ENCODE data around the gene SLC35E3. TPM values are rescaled to one million over a fixed set of nuclear protein-coding genes. Genes with fewer than 3 reads are reported as not detected.
A peak's percentile ranks its signal among the peaks of the same experiment; 100 is the strongest.

Gene SLC35E3
- total and polyA plus RNA-seq, 7 experiments from 2014 or later: 4.8 to 12.1 (median 9.2) TPM

GRCh38 chr12:68745376-68745903, 536 bp upstream of the SLC35E3 start:
- peak overlapping the region; percentile 92 to 97 (median 96) for H3K27ac Mint-ChIP-seq

GRCh38 chr12:68746572-68747180, 700 bp downstream of the SLC35E3 start:
- ATAC-seq (peak; percentile 15), DNase-seq (peak in 8 of 9 donors; percentile 4 to 49 (median 12))
- no peaks in the 10 kb centered on the region for H3K9me3 ChIP-seq (ENCODE audit: control insufficient read depth in 2 of 3, low read length in 3 of 3)
- Mint-ChIP-seq H3K4me1 (peaks cover 28 to 64% (median 54%) of the 10 kb centered on the region in 7 donors), H3K36me3 (peaks cover 1 to 18% (median 3%) of the 10 kb centered on the region in 5 donors), H3K4me3 (peak overlapping the region; percentile 91 to 99 (median 96)), H3K9me3 (no peaks in the 10 kb centered on the region), H3K27me3 (no peaks in the 10 kb centered on the region), H3K27ac (peak overlapping the region; percentile 92 to 97 (median 96))
- CTCF ChIA-PET: interaction anchor here (0.5 to 2.6 kb wide), 6 partner anchors 24 to 1181 kb away, joined by 3 to 10 read pairs (median 3); partner anchors contain the start of gene MDM2
- intact Hi-C loops (cut with micrococcal nuclease): loop anchor here (1.0 to 10.0 kb wide), 12 partner anchors 46 to 1496 kb away; partner anchors contain the start of genes MDM1 (in 2 of the 2), NUP107 (in 2 of the 2), CAND1 (in 1 of the 2) and CNOT2 (in 1 of the 2)
- H3K27ac ChIP-seq (ENCODE audit: low read depth, low read length): peak overlapping the region; percentile 79
- peaks cover 7 to 16% of the 10 kb centered on the region in 2 donors for H3K4me1 ChIP-seq (ENCODE audit: control insufficient read depth in 2 of 2, insufficient read depth in 2 of 2, low read length in 2 of 2)
- POLR2A ChIA-PET: interaction anchor here (0.6 to 4.1 kb wide), 14 partner anchors 10 to 413 kb away, joined by 3 to 55 read pairs (median 4); partner anchors contain the start of genes MDM2, NUP107 and RAP1B
- H3K4me3 ChIP-seq (ENCODE audit: low read length): peak overlapping the region; percentile 98
- H3K36me3 ChIP-seq (ENCODE audit: control insufficient read depth in 2 of 3, insufficient read depth in 3 of 3, low read length in 3 of 3): no peaks in the 10 kb centered on the region
- no peaks in the 10 kb centered on the region for H3K27me3 ChIP-seq (ENCODE audit: control insufficient read depth in 2 of 2, insufficient read depth in 2 of 2, low read length in 2 of 2)

More at GRCh38 chr12:68745376-68745903, 536 bp upstream of the SLC35E3 start:
- CTCF ChIA-PET: interaction anchor here (0.7 to 2.6 kb wide), 3 partner anchors 25 to 62 kb away, joined by 3 to 10 read pairs (median 3); partner anchors contain the start of gene MDM2
- H3K36me3 ChIP-seq (ENCODE audit: control insufficient read depth in 2 of 3, insufficient read depth in 3 of 3, low read length in 3 of 3): no peaks in the 10 kb centered on the region
- ATAC-seq (peak; percentile 1), DNase-seq (no peak)
- POLR2A ChIA-PET: interaction anchor here (0.5 to 4.1 kb wide), 7 partner anchors 8 to 315 kb away, joined by 3 to 55 read pairs (median 4); partner anchors contain the start of genes MDM2 and RAP1B
- no peaks in the 10 kb centered on the region for H3K27me3 ChIP-seq (ENCODE audit: control insufficient read depth in 2 of 2, insufficient read depth in 2 of 2, low read length in 2 of 2)
- Mint-ChIP-seq H3K4me3 (peak overlapping the region; percentile 91 to 99 (median 96)), H3K27me3 (no peaks in the 10 kb centered on the region), H3K4me1 (peaks cover 25 to 63% (median 54%) of the 10 kb centered on the region in 7 donors), H3K9me3 (no peaks in the 10 kb centered on the region), H3K36me3 (peaks cover 0 to 16% (median 0%) of the 10 kb centered on the region in 5 donors)
- peak overlapping the region; percentile 79 for H3K27ac ChIP-seq (ENCODE audit: low read depth, low read length)
- peaks cover 7 to 16% of the 10 kb centered on the region in 2 donors for H3K4me1 ChIP-seq (ENCODE audit: control insufficient read depth in 2 of 2, insufficient read depth in 2 of 2, low read length in 2 of 2)
- H3K4me3 ChIP-seq (ENCODE audit: low read length): peak overlapping the region; percentile 98
- intact Hi-C loops (cut with micrococcal nuclease): loop anchor here (5.0 to 10.0 kb wide), 4 partner anchors 47 to 1497 kb away; partner anchors contain the start of genes CAND1 (in 1 of the 2) and CNOT2 (in 1 of the 2)
- no peaks in the 10 kb centered on the region for H3K9me3 ChIP-seq (ENCODE audit: control insufficient read depth in 2 of 3, low read length in 3 of 3)

- H3K36me3 Mint-ChIP-seq: peaks cover 5 to 33% (median 21%) of the 10 kb centered on the region in 5 donors
- H3K9me3 Mint-ChIP-seq: no peaks in the 10 kb centered on the region
- ChIA-PET CTCF (no interaction called here), POLR2A (interaction anchor here (1.1 kb wide), 1 partner anchor 58 kb away, joined by 5 read pairs; the partner anchor contains the start of gene MDM2)
- peaks cover 26 to 51% (median 44%) of the 10 kb centered on the region in 7 donors for H3K4me1 Mint-ChIP-seq
- no peak overlapping the region for H3K4me3 Mint-ChIP-seq
- H3K36me3 ChIP-seq (ENCODE audit: control insufficient read depth in 2 of 3, insufficient read depth in 3 of 3, low read length in 3 of 3): peaks cover 0 to 16% (median 0%) of the 10 kb centered on the region in 3 experiments
- H3K4me1 ChIP-seq (ENCODE audit: control insufficient read depth in 2 of 2, insufficient read depth in 2 of 2, low read length in 2 of 2): peaks cover 7 to 16% of the 10 kb centered on the region in 2 donors
- H3K27me3 Mint-ChIP-seq: no peaks in the 10 kb centered on the region
- H3K4me3 ChIP-seq (ENCODE audit: low read length): no peak overlapping the region
- no peaks in the 10 kb centered on the region for H3K9me3 ChIP-seq (ENCODE audit: control insufficient read depth in 2 of 3, low read length in 3 of 3)
- peak overlapping the region in 8 of 9 donors; percentile 1 to 81 (median 20) for H3K27ac Mint-ChIP-seq
- no peak overlapping the region for H3K27ac ChIP-seq (ENCODE audit: low read depth, low read length)
- no peaks in the 10 kb centered on the region for H3K27me3 ChIP-seq (ENCODE audit: control insufficient read depth in 2 of 2, insufficient read depth in 2 of 2, low read length in 2 of 2)
- DNase-seq (no peak), ATAC-seq (no peak)
- intact Hi-C loops (cut with micrococcal nuclease): loop anchor here (5.0 to 10.0 kb wide), 4 partner anchors 43 to 1493 kb away; partner anchors contain the start of genes CAND1 (in 1 of the 2) and CNOT2 (in 1 of the 2)
Observed at GRCh38 chr12:68749443-68749842, 3.5 kb downstream of the SLC35E3 start.

- Histone ChIP-seq H3K4me3 (ENCODE audit: low read length) (no peak overlapping the region), H3K27me3 (ENCODE audit: control insufficient read depth in 2 of 2, insufficient read depth in 2 of 2, low read length in 2 of 2) (no peaks in the 10 kb centered on the region), H3K9me3 (ENCODE audit: control insufficient read depth in 2 of 3, low read length in 3 of 3) (no peaks in the 10 kb centered on the region), H3K36me3 (ENCODE audit: control insufficient read depth in 2 of 3, insufficient read depth in 3 of 3, low read length in 3 of 3) (peaks cover 0 to 20% (median 0%) of the 10 kb centered on the region in 3 experiments), H3K4me1 (ENCODE audit: control insufficient read depth in 2 of 2, insufficient read depth in 2 of 2, low read length in 2 of 2) (peaks cover 7 to 16% of the 10 kb centered on the region in 2 donors), H3K27ac (ENCODE audit: low read depth, low read length) (no peak overlapping the region)
- ChIA-PET CTCF (no interaction called here), POLR2A (interaction anchor here (1.1 kb wide), 1 partner anchor 57 kb away, joined by 5 read pairs; the partner anchor contains the start of gene MDM2)
- intact Hi-C loops (cut with micrococcal nuclease): loop anchor here (5.0 to 10.0 kb wide), 4 partner anchors 42 to 1492 kb away; partner anchors contain the start of genes CAND1 (in 1 of the 2) and CNOT2 (in 1 of the 2)
- Mint-ChIP-seq H3K9me3 (no peaks in the 10 kb centered on the region), H3K27me3 (no peaks in the 10 kb centered on the region), H3K4me1 (peaks cover 26 to 51% (median 44%) of the 10 kb centered on the region in 7 donors), H3K4me3 (peak overlapping the region in 2 of 10 donors; percentile 4 to 11), H3K27ac (peak overlapping the region in 7 of 9 donors; percentile 1 to 81 (median 34)), H3K36me3 (peaks cover 5 to 36% (median 24%) of the 10 kb centered on the region in 5 donors)
- DNase-seq (no peak), ATAC-seq (no peak)
Observed at GRCh38 chr12:68749861-68750260, 3.9 kb downstream of the SLC35E3 start.

- POLR2A ChIA-PET: no interaction called here
- peaks cover 5 to 43% (median 26%) of the 10 kb centered on the region in 5 donors for H3K36me3 Mint-ChIP-seq
- Histone ChIP-seq H3K27me3 (ENCODE audit: control insufficient read depth in 2 of 2, insufficient read depth in 2 of 2, low read length in 2 of 2) (no peaks in the 10 kb centered on the region), H3K36me3 (ENCODE audit: control insufficient read depth in 2 of 3, insufficient read depth in 3 of 3, low read length in 3 of 3) (peaks cover 0 to 27% (median 0%) of the 10 kb centered on the region in 3 experiments), H3K4me1 (ENCODE audit: control insufficient read depth in 2 of 2, insufficient read depth in 2 of 2, low read length in 2 of 2) (peaks cover 7 to 16% of the 10 kb centered on the region in 2 donors), H3K9me3 (ENCODE audit: control insufficient read depth in 2 of 3, low read length in 3 of 3) (no peaks in the 10 kb centered on the region), H3K27ac (ENCODE audit: low read depth, low read length) (no peak overlapping the region), H3K4me3 (ENCODE audit: low read length) (no peak overlapping the region)
- H3K4me3 Mint-ChIP-seq: peak overlapping the region in 1 of 10 donors; percentile 4
- peak overlapping the region; percentile 0 to 81 (median 48) for H3K27ac Mint-ChIP-seq
- intact Hi-C loops (cut with micrococcal nuclease): no loop called here
- DNase-seq: no peak
- CTCF ChIA-PET: no interaction called here
- peaks cover 26 to 47% (median 40%) of the 10 kb centered on the region in 7 donors for H3K4me1 Mint-ChIP-seq
- no peaks in the 10 kb centered on the region for H3K9me3 Mint-ChIP-seq
- ATAC-seq: no peak
- H3K27me3 Mint-ChIP-seq: no peaks in the 10 kb centered on the region
Observed at GRCh38 chr12:68750506-68750905, 4.5 kb downstream of the SLC35E3 start.

- intact Hi-C loops (cut with micrococcal nuclease): no loop called here
- H3K27me3 ChIP-seq (ENCODE audit: control insufficient read depth in 2 of 2, insufficient read depth in 2 of 2, low read length in 2 of 2): no peaks in the 10 kb centered on the region
- ChIA-PET POLR2A (no interaction called here), CTCF (no interaction called here)
- Mint-ChIP-seq H3K9me3 (no peaks in the 10 kb centered on the region), H3K27ac (no peak overlapping the region), H3K4me3 (no peak overlapping the region), H3K27me3 (no peaks in the 10 kb centered on the region), H3K36me3 (peaks cover 5 to 65% (median 33%) of the 10 kb centered on the region in 5 donors), H3K4me1 (peaks cover 0 to 7% (median under 1%) of the 10 kb centered on the region in 7 donors)
- DNase-seq: no peak
- H3K9me3 ChIP-seq (ENCODE audit: control insufficient read depth in 2 of 3, low read length in 3 of 3): no peaks in the 10 kb centered on the region
- ATAC-seq: no peak
- peaks cover 0 to 35% (median 0%) of the 10 kb centered on the region in 3 experiments for H3K36me3 ChIP-seq (ENCODE audit: control insufficient read depth in 2 of 3, insufficient read depth in 3 of 3, low read length in 3 of 3)
- no peaks in the 10 kb centered on the region for H3K4me1 ChIP-seq (ENCODE audit: control insufficient read depth in 2 of 2, insufficient read depth in 2 of 2, low read length in 2 of 2)
- H3K27ac ChIP-seq (ENCODE audit: low read depth, low read length): no peak overlapping the region
- H3K4me3 ChIP-seq (ENCODE audit: low read length): no peak overlapping the region
Observed at GRCh38 chr12:68755536-68756243, 9.7 kb downstream of the SLC35E3 start.

Measured in naive thymus-derived CD4-positive, alpha-beta T cell (primary cell).